HG03342 (cell line): ENCODE data around the gene PRSS8.
"Not testable (repeated sequence)": the region's sequence is repeated elsewhere in the genome, so short reads cannot be mapped to it uniquely, and the experiment has no call there.

Source experiments
- ATAC-seq: cut with Tn5 transposase; IDR thresholded peaks from one replicate; pipeline ENCODE4 v1.9.1; 2021; ENCODE audit warnings: mild to moderate bottlenecking, moderate library complexity; ENCODE audit not compliant: unreplicated experiment

Gene PRSS8

DNA sequence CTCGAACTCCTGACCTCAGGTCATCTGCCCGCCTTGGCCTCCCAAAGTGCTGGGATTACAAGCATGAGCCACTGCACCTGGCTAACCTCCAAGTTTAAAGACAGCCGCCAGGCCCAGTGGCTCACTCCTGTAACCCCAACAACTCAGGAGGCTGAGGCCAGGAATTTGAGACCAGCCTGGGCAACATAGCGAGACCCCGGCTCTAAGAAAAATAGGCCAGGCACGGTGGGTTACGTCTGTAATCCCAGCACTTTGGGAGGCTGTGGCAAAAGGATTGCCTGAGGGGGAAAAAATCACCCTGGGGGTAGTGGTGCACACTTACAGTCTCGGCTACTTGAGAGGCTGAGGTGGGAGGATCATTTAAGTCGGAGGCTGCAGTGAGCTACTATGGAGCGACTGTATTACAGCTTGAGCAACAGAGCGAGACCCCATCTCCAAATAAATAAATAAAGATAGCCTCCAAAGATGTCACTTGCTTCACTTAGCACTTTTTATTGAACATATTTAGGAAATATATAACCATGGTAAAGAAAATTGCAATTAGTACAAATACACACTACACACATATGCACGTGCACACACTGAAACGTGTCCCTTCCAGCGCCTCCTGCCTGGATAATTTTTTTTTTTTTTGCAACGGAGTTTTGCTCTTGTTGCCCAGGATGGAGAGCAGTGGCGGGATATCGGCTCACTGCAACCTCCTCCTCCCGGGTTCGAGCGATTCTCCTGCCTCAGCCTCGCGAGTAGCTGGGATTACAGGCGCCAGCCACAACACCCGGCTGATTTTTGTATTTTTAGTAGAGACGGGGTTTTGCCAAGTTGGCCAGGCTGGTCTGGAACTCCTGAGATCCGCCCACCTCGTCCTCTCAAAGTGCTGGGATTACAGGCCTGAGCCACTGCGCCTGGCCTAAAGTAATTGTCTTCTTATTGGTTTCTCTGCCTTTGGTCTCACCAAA lies 28.7 kb downstream of the PRSS8 start:
- ATAC-seq: no peak

- ATAC-seq: peak; percentile 38
These were observed 29.8 kb downstream of the PRSS8 start for GRCh38 chr16:31105677-31106213.

- ATAC-seq: not testable (repeated sequence)
These were observed 34.5 kb downstream of the PRSS8 start for GRCh38 chr16:31100876-31101641.

DNA sequence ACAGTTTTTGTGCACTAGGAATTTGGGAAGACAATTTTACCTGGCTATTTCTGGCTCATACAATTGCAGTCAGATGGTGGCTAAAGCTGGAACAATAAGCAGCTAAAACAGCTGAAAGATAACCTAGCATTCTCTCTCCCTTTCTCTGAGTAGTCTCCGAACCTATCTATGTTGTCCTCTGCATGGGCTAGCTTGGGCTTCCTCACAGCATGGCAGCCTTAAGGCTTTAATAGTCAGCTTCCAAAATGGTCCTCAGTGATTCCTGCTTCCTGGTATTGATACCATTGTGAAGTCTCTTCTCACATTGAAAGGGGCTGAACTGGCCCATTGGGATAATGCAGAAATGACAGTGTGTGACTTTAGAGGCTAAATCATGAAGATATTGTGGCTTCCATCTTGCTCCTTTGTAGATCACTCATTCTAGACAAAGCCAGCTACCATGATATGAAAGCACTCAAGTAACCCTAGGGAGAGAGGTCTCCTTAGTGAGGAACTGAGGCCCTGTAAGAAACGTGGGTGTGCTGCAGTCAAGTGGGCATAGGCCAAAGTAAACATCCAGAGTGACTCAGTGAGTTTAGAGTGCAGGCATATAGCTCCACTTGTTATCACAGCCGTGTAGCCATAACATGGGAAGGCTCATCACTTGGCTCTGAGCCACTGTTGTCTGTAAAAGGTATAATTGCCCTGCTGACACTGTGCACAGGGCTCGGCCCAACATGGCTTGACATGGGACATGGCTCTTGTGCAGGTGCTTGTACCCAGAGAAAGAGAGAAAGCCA lies 35.5 kb downstream of the PRSS8 start:
- no peak for ATAC-seq

DNA sequence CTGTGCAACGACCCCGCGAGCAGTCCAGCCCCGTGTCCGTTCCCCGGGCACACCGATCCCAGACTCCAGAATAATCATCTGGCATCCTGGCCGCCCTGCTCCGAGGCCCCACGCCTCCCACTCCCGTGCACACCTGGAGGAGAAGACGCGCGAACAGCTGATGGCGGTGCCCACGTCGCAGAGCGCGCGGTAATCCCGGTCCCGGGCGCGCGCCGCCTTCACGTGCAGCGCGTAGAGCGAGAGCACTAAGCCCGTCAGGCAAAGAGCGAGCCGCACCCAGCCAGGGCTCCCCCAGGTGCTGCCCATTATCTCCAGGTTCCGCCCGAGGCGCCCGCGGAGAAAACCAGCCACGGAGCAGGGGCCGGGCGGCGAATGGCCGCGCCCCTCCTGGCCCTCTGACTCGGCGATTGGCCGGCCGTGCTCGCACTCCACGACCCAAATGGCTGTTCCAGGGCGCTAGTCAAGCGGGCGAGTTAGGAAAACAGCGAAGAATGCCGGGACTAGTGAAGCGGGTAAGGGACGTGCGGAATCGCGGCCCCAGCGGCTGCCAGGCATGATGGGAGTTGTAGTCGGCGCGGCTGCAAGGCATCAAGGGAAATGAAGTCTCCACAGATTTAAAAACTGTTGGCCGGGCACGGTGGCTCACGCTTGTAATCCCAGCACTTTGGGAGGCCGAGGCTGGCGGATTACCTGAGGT lies 41.0 kb downstream of the PRSS8 start, which contains the start of gene VKORC1:
VKORC1 (minus strand) TSS at position 374 of the 697 bp plus-strand sequence; CDS start at position 306, 68 bp downstream.
- ATAC-seq: peak; percentile 75

DNA sequence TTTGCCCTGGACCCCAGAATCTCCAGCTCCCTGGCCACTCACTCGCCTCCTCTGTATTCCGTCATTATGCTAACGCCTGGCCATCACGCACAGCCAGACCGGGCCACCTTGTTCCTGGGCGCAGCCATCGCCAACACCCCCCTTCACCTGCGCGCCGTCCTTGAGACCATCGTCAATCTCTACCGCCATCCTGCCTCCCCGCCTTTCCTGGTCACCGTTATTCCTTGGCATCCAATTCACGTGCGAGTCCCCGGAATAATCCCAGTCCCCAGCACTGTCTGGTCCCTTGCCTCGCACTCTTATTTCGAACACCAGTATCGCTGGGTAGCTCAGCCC lies 41.5 kb downstream of the PRSS8 start:
- ATAC-seq: no peak

- no peak for ATAC-seq
These were observed 42.3 kb downstream of the PRSS8 start for GRCh38 chr16:31093132-31093703.

- ATAC-seq: no peak
These were observed 43.2 kb downstream of the PRSS8 start for GRCh38 chr16:31092330-31092729.

DNA sequence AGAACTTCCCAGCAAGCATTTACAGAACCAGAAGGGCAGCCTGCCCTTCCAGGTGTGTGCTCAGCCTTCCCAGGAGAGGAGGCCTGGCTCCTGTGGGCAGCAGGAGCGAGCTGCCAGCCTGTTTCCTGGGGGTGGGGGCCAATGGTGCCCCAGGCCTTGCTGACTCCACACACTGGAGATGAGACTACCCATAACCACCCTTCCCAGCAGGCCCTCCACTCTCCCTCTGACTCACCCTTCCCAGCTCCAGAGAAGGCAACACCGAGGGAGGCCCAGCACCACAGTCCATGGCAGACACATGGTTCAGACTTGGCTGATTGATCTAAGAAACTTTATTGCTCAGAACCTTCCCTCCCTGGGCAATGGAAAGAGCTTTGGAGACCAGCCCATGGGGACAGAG lies 45.0 kb downstream of the PRSS8 start:
- no peak for ATAC-seq

- ATAC-seq: no peak
These were observed 46.3 kb downstream of the PRSS8 start for GRCh38 chr16:31089199-31089598.

- no peak for ATAC-seq
These were observed 46.9 kb downstream of the PRSS8 start, which contains the start of gene PRSS53 for GRCh38 chr16:31088459-31089183. Gene PRSS53 (minus strand): TSS chr16:31088943. CDS start chr16:31088809, 134 bp downstream.

- no peak for ATAC-seq
These were observed 47.6 kb downstream of the PRSS8 start for GRCh38 chr16:31087971-31088370.

- no peak for ATAC-seq
These were observed 48.0 kb downstream of the PRSS8 start for GRCh38 chr16:31087481-31087880.

DNA sequence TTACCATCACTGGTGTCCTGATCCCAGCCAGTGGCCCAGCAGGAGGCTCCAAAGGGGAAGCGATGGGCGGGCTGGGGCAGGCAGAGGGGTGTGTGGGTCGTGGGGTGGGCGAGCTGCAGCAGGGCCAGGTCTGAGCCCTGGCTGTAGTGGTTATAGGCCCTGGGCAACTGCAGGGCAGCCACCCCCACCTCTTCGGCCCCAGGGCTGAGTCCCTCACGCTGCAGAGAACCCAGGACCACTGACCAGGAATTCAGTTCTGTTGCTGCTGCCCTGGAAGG lies 49.0 kb downstream of the PRSS8 start:
- no peak for ATAC-seq

DNA sequence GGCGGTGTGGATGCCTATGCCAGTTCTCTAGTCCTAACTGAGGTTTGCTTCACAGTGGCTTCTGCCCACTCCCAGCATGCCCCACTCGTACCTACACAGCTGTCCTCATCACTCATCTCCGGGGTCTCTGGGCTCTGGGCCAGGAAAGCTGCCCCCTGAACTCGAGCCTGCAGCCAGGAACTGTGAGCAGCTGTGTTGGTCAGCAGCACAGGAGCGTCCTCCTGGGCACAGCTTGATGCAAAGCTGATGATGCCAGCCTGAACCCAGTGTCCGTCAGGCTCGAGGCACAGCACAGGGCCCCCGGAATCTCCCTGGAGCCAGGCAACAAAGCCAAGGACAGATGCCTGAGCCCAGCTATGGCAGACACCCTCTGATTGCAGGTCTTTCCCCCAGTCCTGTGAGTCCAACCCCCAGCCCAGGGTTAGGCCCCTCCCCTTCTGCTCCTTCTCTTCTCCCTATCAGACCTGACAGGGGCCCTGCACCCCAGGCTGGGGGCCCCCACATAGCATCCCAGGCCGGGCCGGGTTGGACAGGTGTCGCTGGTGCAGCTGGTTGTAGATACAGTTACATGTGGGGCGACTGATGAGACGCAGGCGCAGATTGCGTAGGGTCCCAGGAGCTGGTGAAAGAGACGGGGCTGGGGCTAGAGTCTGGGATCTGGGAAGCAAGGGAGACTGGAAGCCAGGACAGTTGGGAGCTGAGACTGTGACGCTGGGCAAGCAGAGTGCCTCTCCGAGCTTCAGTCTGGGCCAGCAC lies 49.5 kb downstream of the PRSS8 start:
- ATAC-seq: no peak

DNA sequence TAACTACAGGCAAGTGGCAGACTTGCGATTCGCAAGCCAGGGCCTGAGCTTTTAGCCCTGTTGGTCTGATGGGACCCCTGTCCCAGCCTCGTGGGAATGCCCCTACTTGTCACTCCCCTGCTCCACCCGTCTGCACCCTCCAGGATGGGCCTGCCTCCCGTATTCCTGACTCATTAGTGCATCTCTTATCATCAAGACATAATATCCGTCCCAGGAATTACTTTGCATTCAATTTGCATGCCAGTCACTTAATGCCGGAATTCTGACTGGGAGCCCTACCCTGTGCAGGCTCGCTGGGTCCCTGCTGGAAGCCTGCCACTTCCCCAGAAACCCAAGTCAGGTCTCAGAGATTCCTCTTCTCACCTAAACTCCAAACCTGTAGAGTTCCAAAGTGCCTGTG lies 50.1 kb downstream of the PRSS8 start:
- ATAC-seq: no peak

DNA sequence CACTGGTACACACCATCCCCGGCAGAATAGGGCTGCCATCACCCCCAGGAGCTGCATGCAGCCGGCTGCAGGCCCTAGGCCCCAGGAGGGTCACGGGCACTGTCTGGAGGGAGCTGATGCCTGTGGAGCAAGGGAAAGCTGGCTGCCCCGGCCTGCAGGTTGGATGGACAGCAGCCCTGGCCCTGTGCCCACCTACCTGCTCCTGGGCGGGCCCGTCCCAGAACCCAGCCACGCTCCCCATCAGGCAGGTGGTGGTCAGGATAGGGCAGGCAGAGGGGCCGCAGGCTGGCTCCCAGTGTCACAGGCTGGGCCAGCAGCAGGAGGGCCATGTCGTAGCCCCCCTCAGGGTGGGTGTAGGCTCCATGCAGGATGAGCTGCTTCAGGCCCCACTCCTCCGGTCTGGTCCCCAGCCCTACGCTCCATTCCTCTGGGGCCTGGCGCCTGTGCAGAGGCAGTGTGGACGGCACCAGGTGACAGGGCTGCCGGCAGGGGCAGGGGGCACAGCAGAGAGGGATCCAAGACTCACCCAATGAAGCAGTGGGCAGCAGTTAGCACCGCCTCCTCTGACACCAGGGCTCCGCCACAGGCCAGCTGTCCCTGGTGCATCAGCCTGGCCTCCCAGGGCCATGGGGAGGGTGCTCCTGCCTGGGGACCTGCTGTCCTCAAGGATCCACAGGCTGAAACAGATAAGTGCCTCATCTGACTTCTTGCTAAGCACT lies 50.8 kb downstream of the PRSS8 start:
- ATAC-seq: no peak

DNA sequence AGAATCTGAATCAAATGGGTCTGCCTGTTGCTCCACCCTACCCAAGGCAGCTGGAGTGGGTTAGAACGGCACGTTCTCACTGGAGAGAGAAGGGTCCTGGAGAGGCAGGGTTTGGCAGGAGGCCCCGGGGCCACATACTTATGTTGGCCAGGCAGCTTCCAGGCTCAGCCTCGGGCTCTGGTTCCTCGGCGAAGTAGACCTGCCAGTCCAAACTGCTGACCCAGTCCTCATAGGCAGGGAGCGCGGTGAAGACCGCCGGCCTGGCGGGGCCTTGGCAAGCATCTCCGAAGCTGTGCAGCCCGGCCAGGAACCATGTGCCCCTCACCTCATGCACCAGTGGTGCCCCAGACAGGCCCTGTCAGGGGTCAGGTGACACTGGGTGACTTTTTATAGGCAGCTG lies 51.5 kb downstream of the PRSS8 start:
- ATAC-seq: no peak
